KMS-11 (cell line): ENCODE measurements around the gene CRLF1.

Experiments
- H2AFZ ChIP-seq: fragments of 200-600 bp; sonication (generic); 2 replicates; pipeline ENCODE4 v1.6.1; 2016; ENCODE audit warnings: antibody characterized with exemption, mixed run types, low read depth
- H3K27ac ChIP-seq: fragments of 200-600 bp; sonication (generic); 2 replicates; pipeline ENCODE4 v1.6.1; 2016; ENCODE audit warnings: mild to moderate bottlenecking, mixed run types
- H3K27me3 ChIP-seq: fragments of 200-600 bp; sonication (generic); 2 replicates; pipeline ENCODE4 v1.6.1; 2017; ENCODE audit warnings: mild to moderate bottlenecking, low read depth, mixed run types, moderate library complexity; ENCODE audit not compliant: insufficient read depth
- H3K36me3 ChIP-seq: fragments of 200-600 bp; sonication (generic); 2 replicates; pipeline ENCODE4 v1.6.1; 2017; ENCODE audit warnings: mild to moderate bottlenecking, mixed run types; ENCODE audit not compliant: insufficient read depth
- H3K4me1 ChIP-seq: fragments of 200-600 bp; sonication (generic); 2 replicates; pipeline ENCODE4 v1.6.1; 2016; ENCODE audit warnings: mild to moderate bottlenecking, low read depth, mixed run types; ENCODE audit not compliant: poor library complexity, severe bottlenecking
- H3K4me2 ChIP-seq: fragments of 200-600 bp; sonication (generic); 2 replicates; pipeline ENCODE4 v1.7.0; 2016; ENCODE audit warnings: mild to moderate bottlenecking, mixed run types
- H3K4me3 ChIP-seq: fragments of 200-600 bp; sonication (generic); IDR thresholded peaks from 2 replicates; pipeline ENCODE4 v1.6.1; 2017; ENCODE audit warnings: low read depth, low read length, mixed read lengths; ENCODE audit not compliant: insufficient read depth
- H3K79me2 ChIP-seq: fragments of 200-600 bp; sonication (generic); 2 replicates; pipeline ENCODE4 v1.6.1; 2016; ENCODE audit warnings: low read depth, mixed run types; ENCODE audit not compliant: insufficient read depth
- H3K9ac ChIP-seq: fragments of 200-600 bp; sonication (generic); 2 replicates; pipeline ENCODE4 v1.6.1; 2016; ENCODE audit warnings: mild to moderate bottlenecking, mixed run types
- H4K20me1 ChIP-seq: fragments of 200-600 bp; sonication (generic); 2 replicates; pipeline ENCODE4 v1.6.1; 2016; ENCODE audit warnings: mild to moderate bottlenecking, mixed run types; ENCODE audit not compliant: insufficient read depth
- TF ChIP-seq, protein P1 (sequence below): fragments of 200-600 bp; sonication (generic); conservative IDR thresholded peaks from 2 replicates; pipeline ENCODE4 v1.6.1; 2017; ENCODE audit warnings: low read depth, mild to moderate bottlenecking, antibody characterized with exemption, low read length, moderate library complexity, mixed read lengths

Gene CRLF1

GRCh38 chr19:18626906-18627305 lies 20.3 kb upstream of the CRLF1 start:
- no peak overlapping the region for H3K4me2 ChIP-seq
- no peaks in the 10 kb centered on the region for H3K4me1 ChIP-seq
- H3K9ac ChIP-seq: no peak overlapping the region
- H3K36me3 ChIP-seq: no peaks in the 10 kb centered on the region
- H3K4me3 ChIP-seq: no peak overlapping the region
- H2AFZ ChIP-seq: no peak overlapping the region
- no peak overlapping the region for H3K27ac ChIP-seq
- TF ChIP-seq, protein P1, sequence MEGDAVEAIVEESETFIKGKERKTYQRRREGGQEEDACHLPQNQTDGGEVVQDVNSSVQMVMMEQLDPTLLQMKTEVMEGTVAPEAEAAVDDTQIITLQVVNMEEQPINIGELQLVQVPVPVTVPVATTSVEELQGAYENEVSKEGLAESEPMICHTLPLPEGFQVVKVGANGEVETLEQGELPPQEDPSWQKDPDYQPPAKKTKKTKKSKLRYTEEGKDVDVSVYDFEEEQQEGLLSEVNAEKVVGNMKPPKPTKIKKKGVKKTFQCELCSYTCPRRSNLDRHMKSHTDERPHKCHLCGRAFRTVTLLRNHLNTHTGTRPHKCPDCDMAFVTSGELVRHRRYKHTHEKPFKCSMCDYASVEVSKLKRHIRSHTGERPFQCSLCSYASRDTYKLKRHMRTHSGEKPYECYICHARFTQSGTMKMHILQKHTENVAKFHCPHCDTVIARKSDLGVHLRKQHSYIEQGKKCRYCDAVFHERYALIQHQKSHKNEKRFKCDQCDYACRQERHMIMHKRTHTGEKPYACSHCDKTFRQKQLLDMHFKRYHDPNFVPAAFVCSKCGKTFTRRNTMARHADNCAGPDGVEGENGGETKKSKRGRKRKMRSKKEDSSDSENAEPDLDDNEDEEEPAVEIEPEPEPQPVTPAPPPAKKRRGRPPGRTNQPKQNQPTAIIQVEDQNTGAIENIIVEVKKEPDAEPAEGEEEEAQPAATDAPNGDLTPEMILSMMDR: no peak
- H3K79me2 ChIP-seq: no peaks in the 10 kb centered on the region
- H4K20me1 ChIP-seq: no peaks in the 10 kb centered on the region
- no peaks in the 10 kb centered on the region; the same call in 1 of the 2 replicates for H3K27me3 ChIP-seq

DNA sequence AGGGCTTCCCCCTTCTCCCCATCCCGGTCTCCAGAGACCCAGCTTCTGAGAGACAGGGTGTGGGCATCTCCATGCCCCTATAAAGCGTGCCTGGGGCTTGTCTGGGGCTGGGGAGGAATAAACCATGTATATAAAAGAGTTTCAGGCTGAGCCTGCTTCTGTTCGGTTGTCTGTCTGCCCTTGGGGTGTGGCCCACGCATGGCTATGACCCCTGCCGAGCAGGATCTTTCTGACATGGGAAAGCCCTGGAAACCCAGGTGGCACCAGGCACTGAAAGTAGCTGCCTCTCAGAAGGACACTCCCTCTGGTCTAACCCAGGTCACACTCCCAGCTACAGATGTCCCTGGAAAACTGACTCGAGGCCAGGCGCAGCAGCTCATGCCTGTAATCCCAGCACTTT lies 14.3 kb upstream of the CRLF1 start:
- H3K4me3 ChIP-seq: no peak overlapping the region
- H3K27ac ChIP-seq: no peak overlapping the region
- TF ChIP-seq, protein P1: no peak
- H3K4me1 ChIP-seq: no peaks in the 10 kb centered on the region
- no peak overlapping the region for H2AFZ ChIP-seq
- H4K20me1 ChIP-seq: no peaks in the 10 kb centered on the region
- no peaks in the 10 kb centered on the region for H3K36me3 ChIP-seq
- H3K9ac ChIP-seq: no peak overlapping the region
- peaks cover 19% of the 10 kb centered on the region for H3K27me3 ChIP-seq
- no peak overlapping the region for H3K4me2 ChIP-seq
- H3K79me2 ChIP-seq: no peaks in the 10 kb centered on the region

DNA sequence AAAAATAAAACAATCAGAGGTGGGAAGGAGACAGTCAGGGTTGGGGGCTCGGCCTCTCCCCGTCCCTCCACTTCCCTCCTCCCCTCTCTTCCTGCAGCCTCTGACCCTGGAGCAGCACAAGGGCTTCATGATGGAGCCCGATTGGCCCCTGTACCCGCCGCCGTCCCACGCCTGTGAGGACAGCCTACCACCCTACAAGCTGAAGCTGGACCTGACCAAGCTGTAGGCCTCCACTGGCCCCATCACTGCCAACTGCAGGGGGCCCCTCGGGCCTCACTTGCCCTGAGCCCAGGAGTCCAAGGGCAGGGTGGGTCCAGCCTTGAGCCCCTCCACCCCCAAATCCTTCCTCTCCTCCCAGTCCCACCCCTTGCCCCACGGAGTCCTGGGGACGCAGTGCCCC lies 13.7 kb upstream of the CRLF1 start:
- TF ChIP-seq, protein P1: no peak
- Histone ChIP-seq H3K4me2 (no peak overlapping the region), H3K36me3 (no peaks in the 10 kb centered on the region)

GRCh38 chr19:18618236-18618635 lies 11.6 kb upstream of the CRLF1 start:
- no peak overlapping the region for H3K27ac ChIP-seq
- no peaks in the 10 kb centered on the region for H3K4me1 ChIP-seq
- H3K4me2 ChIP-seq: no peak overlapping the region
- TF ChIP-seq, protein P1: no peak
- H3K36me3 ChIP-seq: no peaks in the 10 kb centered on the region
- H3K4me3 ChIP-seq: no peak overlapping the region
- no peaks in the 10 kb centered on the region for H4K20me1 ChIP-seq
- no peak overlapping the region for H3K9ac ChIP-seq
- peaks cover 45% of the 10 kb centered on the region for H3K27me3 ChIP-seq
- no peak overlapping the region for H2AFZ ChIP-seq
- H3K79me2 ChIP-seq: no peaks in the 10 kb centered on the region

More for the DNA sequence above, 13.7 kb upstream of the CRLF1 start:
- Histone ChIP-seq H3K79me2 (no peaks in the 10 kb centered on the region), H2AFZ (no peak overlapping the region), H3K4me1 (no peaks in the 10 kb centered on the region), H3K9ac (no peak overlapping the region), H3K27ac (no peak overlapping the region), H4K20me1 (no peaks in the 10 kb centered on the region), H3K4me3 (no peak overlapping the region), H3K27me3 (peaks cover 25% of the 10 kb centered on the region)
